ENCODE results near the gene THAP12. TPM values are rescaled to one million over a fixed set of nuclear protein-coding genes. Genes with fewer than 3 reads are reported as not detected.

The THAP12 gene
- total RNA-seq, 1 experiment from 2014 or later, result 42.5 TPM

- Histone ChIP-seq H4K8ac (replicated peaks; ENCODE audit: insufficient read length, low read depth, low read length) (no peak overlapping the region), H3K9ac (ENCODE audit: extremely low read depth, insufficient read length, low read length) (no peak overlapping the region), H3K9me3 (ENCODE audit: control insufficient read depth, low read depth, low read length) (no peaks in the 10 kb centered on the region), H2BK12ac (ENCODE audit: insufficient read length, low read depth, low read length) (no peak overlapping the region), H3K27me3 (ENCODE audit: insufficient read depth, low read length) (no peaks in the 10 kb centered on the region), H3K27ac (ENCODE audit: insufficient read length, low read depth, low read length) (no peak overlapping the region), H3K14ac (ENCODE audit: insufficient read depth, low read length) (no peak overlapping the region), H2BK15ac (ENCODE audit: low read depth, low read length) (no peak overlapping the region), H2BK120ac (ENCODE audit: low read depth, low read length, poor library complexity, severe bottlenecking) (no peak overlapping the region), H2BK5ac (ENCODE audit: insufficient read length, low read length) (no peak overlapping the region), H3K4me1 (ENCODE audit: insufficient read depth, low read length) (no peaks in the 10 kb centered on the region; the same call in 1 of the 2 replicates), H3K23ac (ENCODE audit: insufficient read length, low read depth, low read length) (no peak overlapping the region), H4K20me1 (ENCODE audit: control insufficient read depth, insufficient read depth, insufficient read length) (no peaks in the 10 kb centered on the region), H3K4me2 (ENCODE audit: insufficient read depth, insufficient read length, low read length) (no peak overlapping the region), H3T11ph (ENCODE audit: low read length) (no peak overlapping the region), H3K23me2 (ENCODE audit: insufficient read length, low read depth, low read length, poor library complexity, severe bottlenecking) (no peaks in the 10 kb centered on the region), H4K91ac (ENCODE audit: insufficient read length, low read depth, low read length) (no peak overlapping the region), H2AFZ (ENCODE audit: low read length) (no peak overlapping the region), H3K18ac (ENCODE audit: insufficient read length, low read depth, low read length) (no peak overlapping the region), H2BK20ac (ENCODE audit: low read depth, low read length, poor library complexity, severe bottlenecking) (no peak overlapping the region), H3K4ac (ENCODE audit: low read depth, low read length) (no peak overlapping the region), H3K79me1 (ENCODE audit: insufficient read depth, low read depth, low read length, poor library complexity, severe bottlenecking) (no peaks in the 10 kb centered on the region), H2AK5ac (ENCODE audit: insufficient read length, low read length) (no peak overlapping the region), H3K79me2 (ENCODE audit: insufficient read depth, low read length) (no peaks in the 10 kb centered on the region), H3K56ac (ENCODE audit: insufficient read length, low read depth, low read length) (no peak overlapping the region), H4K5ac (ENCODE audit: insufficient read length, low read depth, low read length) (no peak overlapping the region)
- TF ChIP-seq CTCF (conservative IDR thresholded peaks at IDR 0.05), result no peak
- DNase-seq, result no peak
- Mint-ChIP-seq H3K4me1 (peaks cover 7 to 14% of the 10 kb centered on the region in 2 experiments), H3K9me3 (no peaks in the 10 kb centered on the region), H3K4me3 (no peak overlapping the region), H3K27ac (0 out of 7 replicates have a peak overlapping the region, but pooled peaks of 1 of the 3 experiments have one; percentile 62), H3K36me3 (ENCODE audit: insufficient read depth in 1 of 3, low read depth in 3 of 3) (no peaks in the 10 kb centered on the region), H3K27me3 (ENCODE audit: low read depth) (peaks cover 24% of the 10 kb centered on the region)
- no CpG with 5 or more reads among the region's 6 CpGs for WGBS (ENCODE audit: extremely low coverage, insufficient read length, low lambda C conversion rate)
Measured at GRCh38 chr11:76307978-76308747, 72.8 kb downstream of the THAP12 start.
